Measurements from ENCODE around the gene SLC5A11.

DNA sequence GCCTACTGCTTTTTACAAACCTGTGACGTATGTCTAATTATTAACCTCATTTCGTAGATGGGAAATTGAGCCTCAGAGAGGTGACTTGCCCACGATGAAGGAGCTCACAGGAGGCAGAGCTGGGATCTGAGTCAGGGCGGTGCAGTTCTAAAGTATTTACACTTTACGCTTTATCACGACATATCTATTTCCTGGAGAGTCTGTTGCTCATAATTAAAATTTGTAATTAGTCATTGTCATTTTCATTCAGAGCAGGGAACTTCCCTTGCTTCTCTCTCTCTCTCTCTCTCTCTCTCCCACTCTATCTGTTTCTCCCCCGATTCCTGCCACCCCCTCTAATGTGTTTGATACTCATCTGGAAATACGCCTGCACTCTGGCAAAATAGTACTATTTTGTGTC lies 5.9 kb downstream of the SLC5A11 start:
- TF ChIP-seq POLR2A (IDR thresholded peaks at IDR 0.05) (no peak), CTCF (IDR thresholded peaks at IDR 0.05) (no peak)
